ENCODE results near the gene MICB.
"Not testable (repeated sequence)": the region's sequence is repeated elsewhere in the genome, so short reads cannot be mapped to it uniquely, and the experiment has no call there.

GRCh38 chr6:31459864-31460263, 38.1 kb upstream of the MICB start:
- TF ChIP-seq POLR2A, CTCF, EP300 (IDR thresholded peaks at IDR 0.05): not testable (repeated sequence)
